Chondrocyte (in vitro differentiated cells): Measurements from ENCODE around the gene NUP62. TPM values are rescaled to one million over a fixed set of nuclear protein-coding genes. Genes with fewer than 3 reads are reported as not detected.
A peak's percentile ranks its signal among the peaks of the same experiment; 100 is the strongest.

ENCODE experiments used
- DNase-seq: peaks from one replicate; pipeline ENCODE4 v3.0.0; 2021; ENCODE audit warnings: mixed read lengths, low spot score
- H3K27ac Mint-ChIP-seq: one replicate; pipeline ENCODE4 v1.8.0; 2021; ENCODE audit warnings: mild to moderate bottlenecking, moderate library complexity, mixed read lengths; ENCODE audit not compliant: unreplicated experiment
- H3K27me3 Mint-ChIP-seq: 2 replicates; pipeline ENCODE4 v1.8.0; 2021; ENCODE audit warnings: low read depth, mixed read lengths
- H3K36me3 Mint-ChIP-seq: 2 replicates; pipeline ENCODE4 v1.8.0; 2021; ENCODE audit warnings: low read depth, mixed read lengths
- H3K4me1 Mint-ChIP-seq: 2 replicates; pipeline ENCODE4 v1.8.0; 2021; ENCODE audit warnings: low read depth, mild to moderate bottlenecking, mixed read lengths
- H3K4me3 Mint-ChIP-seq: one replicate; pipeline ENCODE4 v1.8.0; 2021; ENCODE audit warnings: mild to moderate bottlenecking, moderate library complexity, mixed read lengths; ENCODE audit not compliant: unreplicated experiment
- H3K9me3 Mint-ChIP-seq: 2 replicates; pipeline ENCODE4 v1.8.0; 2021; ENCODE audit warnings: low read depth, mixed read lengths
- CTCF ChIP-seq: fragments of 200-600 bp; sonication (generic); IDR thresholded peaks from 2 replicates; pipeline ENCODE4 v1.5.0; 2021; ENCODE audit warnings: antibody characterized with exemption, mild to moderate bottlenecking, moderate library complexity
- total RNA-seq: library from RNA; stranded (reverse); gene quantifications from 3 replicates; pipeline ENCODE4 v1.2.1, GENCODE V29; 2021

The NUP62 gene
- total RNA-seq, 1 donor from 2014 or later, result 44.7 TPM

GRCh38 chr19:49953416-49953815, 24.1 kb upstream of the NUP62 start:
- no peak overlapping the region for H3K27ac Mint-ChIP-seq
- peaks cover 28% of the 10 kb centered on the region for H3K27me3 Mint-ChIP-seq
- no peak for TF ChIP-seq CTCF
- H3K36me3 Mint-ChIP-seq, result no peaks in the 10 kb centered on the region
- peaks cover 7% of the 10 kb centered on the region for H3K4me1 Mint-ChIP-seq
- no peaks in the 10 kb centered on the region for H3K9me3 Mint-ChIP-seq
- DNase-seq, result no peak
- no peak overlapping the region for H3K4me3 Mint-ChIP-seq

GRCh38 chr19:49952906-49953305, 23.6 kb upstream of the NUP62 start:
- peak; percentile 56 for DNase-seq
- Mint-ChIP-seq H3K36me3 (no peaks in the 10 kb centered on the region), H3K4me1 (peaks cover 7% of the 10 kb centered on the region), H3K9me3 (no peaks in the 10 kb centered on the region), H3K27me3 (peaks cover 25% of the 10 kb centered on the region), H3K27ac (no peak overlapping the region), H3K4me3 (no peak overlapping the region)
- TF ChIP-seq CTCF, result no peak

GRCh38 chr19:49952479-49952836, 23.2 kb upstream of the NUP62 start:
- Mint-ChIP-seq H3K4me3 (no peak overlapping the region), H3K4me1 (peaks cover 7% of the 10 kb centered on the region), H3K9me3 (no peaks in the 10 kb centered on the region), H3K27me3 (peaks cover 25% of the 10 kb centered on the region), H3K27ac (no peak overlapping the region), H3K36me3 (no peaks in the 10 kb centered on the region)
- no peak for TF ChIP-seq CTCF
- DNase-seq, result no peak

GRCh38 chr19:49951806-49952478, 22.6 kb upstream of the NUP62 start:
- Mint-ChIP-seq H3K27me3 (peaks cover 27% of the 10 kb centered on the region), H3K4me1 (peaks cover 7% of the 10 kb centered on the region)

GRCh38 chr19:49950956-49951526, 21.7 kb upstream of the NUP62 start:
- Mint-ChIP-seq H3K36me3 (no peaks in the 10 kb centered on the region), H3K4me3 (no peak overlapping the region), H3K27me3 (peaks cover 29% of the 10 kb centered on the region), H3K27ac (no peak overlapping the region), H3K9me3 (no peaks in the 10 kb centered on the region), H3K4me1 (peaks cover 7% of the 10 kb centered on the region)
- no peak for TF ChIP-seq CTCF
- peak; percentile 76 for DNase-seq

More at GRCh38 chr19:49951806-49952478, 22.6 kb upstream of the NUP62 start:
- Mint-ChIP-seq H3K27ac (no peak overlapping the region), H3K4me3 (no peak overlapping the region), H3K36me3 (no peaks in the 10 kb centered on the region), H3K9me3 (no peaks in the 10 kb centered on the region)
- peak; percentile 65 for DNase-seq
- TF ChIP-seq CTCF, result no peak
